Mucosa of rectum (tissue), 2 donors: ENCODE measurements around the gene NME8.
"Not testable (repeated sequence)": the region's sequence is repeated elsewhere in the genome, so short reads cannot be mapped to it uniquely, and the experiment has no call there.

Source experiments
- H3K27ac ChIP-seq, 2 donors: one replicate each; pipeline ENCODE4 v1.7.0; 2013; ENCODE audit warnings: inconsistent platforms in 2 of 2, low read depth in 2 of 2, low read length in 2 of 2
- H3K27me3 ChIP-seq, 2 donors: one replicate each; pipeline ENCODE4 v1.7.0; 2013; ENCODE audit warnings: low read length in 2 of 2; ENCODE audit not compliant: control insufficient read depth in 2 of 2, insufficient read depth in 2 of 2
- H3K36me3 ChIP-seq, 2 donors: one replicate each; pipeline ENCODE4 v1.7.0; 2013; ENCODE audit warnings: low read length in 2 of 2; ENCODE audit not compliant: control insufficient read depth in 2 of 2, insufficient read depth in 2 of 2
- H3K4me1 ChIP-seq, 2 donors: one replicate each; pipeline ENCODE4 v1.7.0; 2013; ENCODE audit warnings: low read length in 2 of 2, mild to moderate bottlenecking in 1 of 2; ENCODE audit not compliant: control insufficient read depth in 2 of 2, insufficient read depth in 2 of 2
- H3K4me3 ChIP-seq, 2 donors: one replicate each; pipeline ENCODE4 v1.7.0; 2013; ENCODE audit warnings: low read length in 2 of 2
- H3K9ac ChIP-seq, 2 donors: one replicate each; pipeline ENCODE4 v1.7.0; 2013; ENCODE audit warnings: low read length in 2 of 2, low read depth in 1 of 2, mild to moderate bottlenecking in 1 of 2
- H3K9me3 ChIP-seq, 2 donors: one replicate each; pipeline ENCODE4 v1.7.0; 2013; ENCODE audit warnings: low read length in 2 of 2; ENCODE audit not compliant: control insufficient read depth in 2 of 2
- donor health status: healthy.
- donor health status: Normal muscosa, but diverticular disease.

Gene NME8, protein sequence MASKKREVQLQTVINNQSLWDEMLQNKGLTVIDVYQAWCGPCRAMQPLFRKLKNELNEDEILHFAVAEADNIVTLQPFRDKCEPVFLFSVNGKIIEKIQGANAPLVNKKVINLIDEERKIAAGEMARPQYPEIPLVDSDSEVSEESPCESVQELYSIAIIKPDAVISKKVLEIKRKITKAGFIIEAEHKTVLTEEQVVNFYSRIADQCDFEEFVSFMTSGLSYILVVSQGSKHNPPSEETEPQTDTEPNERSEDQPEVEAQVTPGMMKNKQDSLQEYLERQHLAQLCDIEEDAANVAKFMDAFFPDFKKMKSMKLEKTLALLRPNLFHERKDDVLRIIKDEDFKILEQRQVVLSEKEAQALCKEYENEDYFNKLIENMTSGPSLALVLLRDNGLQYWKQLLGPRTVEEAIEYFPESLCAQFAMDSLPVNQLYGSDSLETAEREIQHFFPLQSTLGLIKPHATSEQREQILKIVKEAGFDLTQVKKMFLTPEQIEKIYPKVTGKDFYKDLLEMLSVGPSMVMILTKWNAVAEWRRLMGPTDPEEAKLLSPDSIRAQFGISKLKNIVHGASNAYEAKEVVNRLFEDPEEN

DNA sequence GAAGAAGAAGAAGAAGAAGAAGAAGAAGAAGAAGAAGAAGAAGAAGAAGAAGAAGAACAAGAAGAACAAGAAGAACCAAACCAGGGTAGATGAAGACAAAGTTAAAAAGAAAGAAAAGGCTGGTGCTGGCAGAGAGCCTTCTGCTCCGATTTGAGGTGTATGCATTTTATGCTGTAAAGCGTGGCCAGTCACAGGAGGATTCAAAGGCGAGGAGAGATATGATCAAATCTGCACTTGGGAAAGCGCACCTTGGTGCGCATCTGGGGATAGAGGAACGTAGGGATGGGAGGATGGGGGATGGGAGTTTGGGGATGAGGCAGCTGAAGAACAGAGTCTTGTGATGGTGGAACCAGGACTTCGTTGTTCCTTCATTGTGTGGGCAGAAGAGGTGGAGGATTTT lies at the start of gene NME8:
Gene NME8 (plus strand): TSS at position 301 of the 400 bp plus-strand sequence. CDS start 1,670 bp downstream, outside the sequence.
- Histone ChIP-seq H3K36me3 (no peaks in the 10 kb centered on the region), H3K9ac (no peak within 1 kb of the TSS), H3K9me3 (no peaks in the 10 kb centered on the region), H3K4me3 (no peak within 1 kb of the TSS), H3K4me1 (no peaks in the 10 kb centered on the region), H3K27ac (no peak within 1 kb of the TSS), H3K27me3 (no peaks in the 10 kb centered on the region)

DNA sequence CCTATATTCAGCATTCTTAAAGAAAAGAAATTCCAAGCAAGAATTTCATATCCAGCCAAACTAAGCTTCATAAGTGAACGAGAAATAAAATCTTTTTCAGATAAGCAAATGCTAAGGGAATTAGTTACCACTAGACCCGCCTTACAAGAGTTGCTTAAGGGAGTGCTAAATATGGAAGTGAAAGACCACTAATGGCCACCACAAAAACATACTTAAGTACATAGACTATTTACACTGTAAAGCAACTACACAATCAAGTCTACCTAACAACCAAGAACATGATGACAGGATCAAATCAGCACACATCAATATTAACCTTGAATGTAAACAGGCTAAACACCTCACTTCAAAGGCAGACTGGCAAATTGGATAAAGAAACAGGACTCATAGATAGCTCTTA lies 42.2 kb upstream of the NME8 start:
- H3K36me3 ChIP-seq, result no peaks in the 10 kb centered on the region
- no peaks in the 10 kb centered on the region for H3K27me3 ChIP-seq
- H3K27ac ChIP-seq, result no peak overlapping the region
- H3K4me3 ChIP-seq, result no peak overlapping the region
- no peaks in the 10 kb centered on the region for H3K9me3 ChIP-seq
- no peaks in the 10 kb centered on the region for H3K4me1 ChIP-seq
- H3K9ac ChIP-seq, result no peak overlapping the region

- H3K9ac ChIP-seq, H3K27me3 ChIP-seq, H3K9me3 ChIP-seq, H3K4me1 ChIP-seq, H3K4me3 ChIP-seq, H3K36me3 ChIP-seq, H3K27ac ChIP-seq: not testable (repeated sequence)
Measured at GRCh38 chr7:37812161-37812580, 36.2 kb upstream of the NME8 start.

GRCh38 chr7:37815671-37816371 lies 32.6 kb upstream of the NME8 start:
- Histone ChIP-seq H3K9ac (no peak overlapping the region), H3K9me3 (no peaks in the 10 kb centered on the region), H3K27me3 (no peaks in the 10 kb centered on the region), H3K36me3 (no peaks in the 10 kb centered on the region), H3K4me3 (no peak overlapping the region), H3K27ac (no peak overlapping the region), H3K4me1 (no peaks in the 10 kb centered on the region)

DNA sequence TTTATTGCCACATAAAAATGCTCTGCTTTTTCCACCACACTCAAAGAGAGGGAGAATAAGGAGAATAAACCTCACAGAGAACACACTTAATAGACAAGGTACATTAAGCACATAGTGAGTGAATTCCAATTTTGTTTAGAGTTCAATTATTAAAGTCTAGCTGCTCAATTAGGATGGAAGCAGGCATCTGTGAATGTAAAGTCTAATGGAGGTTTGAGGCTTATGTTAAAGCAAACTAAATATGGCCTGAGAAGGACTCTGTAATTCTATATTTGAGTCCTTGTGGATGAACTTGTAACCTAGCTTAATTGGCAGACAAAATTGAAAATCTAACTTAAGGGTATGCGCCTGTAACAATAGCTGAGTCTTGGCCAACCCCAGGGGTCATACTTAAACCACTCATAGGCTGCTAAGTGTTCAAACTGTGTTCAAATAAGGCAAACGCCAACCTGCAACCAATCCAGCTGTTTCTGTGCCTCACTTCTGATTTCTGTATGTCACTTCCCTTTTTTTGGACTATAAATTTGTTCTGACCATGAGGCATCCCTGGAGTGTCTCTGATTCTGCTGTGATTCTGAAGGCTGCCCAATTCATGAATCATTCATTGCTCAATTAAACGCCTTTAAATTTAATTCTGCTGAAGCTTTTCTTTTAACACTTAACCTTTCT lies 31.3 kb upstream of the NME8 start:
- no peak overlapping the region for H3K9ac ChIP-seq
- peaks cover 0 to 3% of the 10 kb centered on the region in 2 donors for H3K9me3 ChIP-seq
- no peaks in the 10 kb centered on the region for H3K27me3 ChIP-seq
- no peaks in the 10 kb centered on the region for H3K4me1 ChIP-seq
- H3K27ac ChIP-seq, result no peak overlapping the region
- no peaks in the 10 kb centered on the region for H3K36me3 ChIP-seq
- no peak overlapping the region for H3K4me3 ChIP-seq

DNA sequence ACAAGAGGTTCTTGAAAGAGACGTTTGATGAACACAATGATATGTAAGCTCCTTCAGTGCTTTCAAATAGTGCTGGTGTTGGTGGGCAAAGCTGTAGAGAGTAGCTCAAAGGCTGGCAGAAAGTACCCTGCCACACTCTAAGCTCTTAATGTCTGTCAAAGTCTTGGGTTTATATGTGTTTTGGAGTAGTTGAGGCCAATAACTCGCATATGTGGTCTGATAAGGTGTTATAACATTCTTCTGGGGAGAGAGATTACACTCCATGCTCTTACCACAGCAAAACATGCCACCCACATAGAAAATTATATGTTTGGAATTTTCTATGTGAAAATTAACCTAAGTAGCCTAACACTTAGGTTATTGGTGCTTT lies 30.8 kb upstream of the NME8 start:
- Histone ChIP-seq H3K4me1 (no peaks in the 10 kb centered on the region), H3K36me3 (no peaks in the 10 kb centered on the region), H3K9me3 (peaks cover 0 to 3% of the 10 kb centered on the region in 2 donors), H3K4me3 (no peak overlapping the region), H3K27ac (no peak overlapping the region), H3K9ac (no peak overlapping the region), H3K27me3 (no peaks in the 10 kb centered on the region)

DNA sequence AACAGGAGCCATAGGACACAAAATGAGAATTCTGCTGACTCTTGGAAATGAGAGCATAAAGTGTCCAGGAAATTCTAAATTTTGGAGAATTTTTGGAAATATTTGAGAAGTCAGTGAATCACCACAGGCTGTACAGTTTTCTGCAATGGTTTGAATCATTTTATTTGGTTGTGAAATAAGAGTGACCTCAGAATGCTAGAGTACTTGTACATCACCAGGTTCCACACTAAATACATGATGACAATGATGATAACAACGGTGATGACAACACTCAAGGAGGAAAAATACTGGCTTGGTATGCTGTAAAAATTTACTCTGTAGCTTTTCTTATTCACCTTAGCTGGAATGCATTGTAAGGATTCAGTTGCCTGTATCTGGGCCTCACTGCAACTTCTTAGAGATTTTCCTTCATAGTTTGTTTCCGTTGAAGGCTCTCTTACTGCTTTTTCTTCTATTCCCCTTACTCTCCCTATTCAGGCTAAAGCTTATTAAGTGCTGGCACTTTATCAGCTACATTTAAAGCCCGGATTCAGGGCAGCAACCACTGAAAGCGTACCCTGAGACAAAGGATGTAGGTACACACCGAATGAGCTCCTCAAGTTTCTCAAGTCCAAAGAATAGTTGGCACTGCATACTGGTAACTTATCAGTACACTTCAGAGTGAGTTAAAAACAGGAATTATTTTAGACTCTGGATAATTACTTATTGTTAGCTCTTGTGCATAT lies 30.2 kb upstream of the NME8 start:
- Histone ChIP-seq H3K4me1 (no peaks in the 10 kb centered on the region), H3K4me3 (no peak overlapping the region), H3K9ac (no peak overlapping the region)

DNA sequence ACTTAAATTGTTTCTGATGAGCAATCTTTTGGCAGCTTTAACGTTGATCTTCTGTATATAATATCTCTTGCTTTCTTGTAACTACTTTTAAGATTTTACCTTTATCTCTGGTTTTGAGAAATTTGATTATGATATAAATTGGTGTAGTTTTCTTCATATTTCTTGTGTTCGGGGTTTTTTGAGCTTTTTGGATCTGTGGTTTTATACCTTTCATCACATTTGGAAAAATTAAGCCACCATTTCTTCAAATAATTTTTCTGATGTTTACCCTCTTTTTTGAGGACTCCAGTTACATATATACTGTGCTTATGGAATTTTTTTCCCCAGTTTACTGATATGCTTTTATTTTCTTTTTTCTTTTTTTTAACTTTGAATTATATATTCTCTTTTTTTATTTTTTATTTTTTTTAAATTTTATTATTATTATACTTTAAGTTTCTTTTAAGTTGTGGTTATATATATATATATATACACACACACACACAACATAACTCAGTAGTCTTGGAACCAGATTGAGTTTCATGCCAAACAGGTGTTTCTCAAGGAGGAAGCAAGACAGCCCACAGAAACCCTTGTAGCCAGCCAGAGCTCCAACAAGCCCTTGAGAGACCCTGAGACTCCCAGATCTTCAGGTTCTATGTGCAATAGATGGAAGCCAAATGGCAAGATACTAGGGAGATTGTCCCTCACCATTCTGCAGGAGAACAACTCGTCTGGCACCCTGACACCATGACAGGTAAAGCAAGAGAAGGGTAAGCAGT lies 27.5 kb upstream of the NME8 start:
- Histone ChIP-seq H3K4me3 (no peak overlapping the region), H3K27ac (no peak overlapping the region), H3K9me3 (peaks cover 0 to 3% of the 10 kb centered on the region in 2 donors), H3K4me1 (no peaks in the 10 kb centered on the region), H3K9ac (no peak overlapping the region), H3K27me3 (no peaks in the 10 kb centered on the region), H3K36me3 (no peaks in the 10 kb centered on the region)

More for the DNA sequence above, 30.2 kb upstream of the NME8 start:
- Histone ChIP-seq H3K9me3 (peaks cover 0 to 3% of the 10 kb centered on the region in 2 donors), H3K27ac (no peak overlapping the region), H3K27me3 (no peaks in the 10 kb centered on the region), H3K36me3 (no peaks in the 10 kb centered on the region)

GRCh38 chr7:37822946-37823345 lies 25.5 kb upstream of the NME8 start:
- no peaks in the 10 kb centered on the region for H3K4me1 ChIP-seq
- no peak overlapping the region for H3K4me3 ChIP-seq
- no peak overlapping the region for H3K27ac ChIP-seq
- peaks cover 0 to 3% of the 10 kb centered on the region in 2 donors for H3K9me3 ChIP-seq
- no peak overlapping the region for H3K9ac ChIP-seq
- H3K36me3 ChIP-seq, result no peaks in the 10 kb centered on the region
- no peaks in the 10 kb centered on the region for H3K27me3 ChIP-seq
